Adrenal gland (tissue), 5 donors: Measurements from ENCODE around the gene RAD21L1.

ENCODE experiments used
- CTCF ChIP-seq, 6 experiments: fragments of 450-650 bp in 4 of 6; fragments of 200-600 bp in 2 of 6; sonication (generic) in 1 of 6; IDR thresholded peaks; 1 replicate in 5 of 6; 2 replicates in 1 of 6; pipeline versions ENCODE4 v1.5.1 to v1.8.0; 2016 to 2021; ENCODE audit warnings: antibody characterized with exemption in 6 of 6, mild to moderate bottlenecking in 2 of 6, moderate library complexity in 1 of 6
- POLR2A ChIP-seq, 2 donors: fragments of 450-650 bp; IDR thresholded peaks; one replicate each; pipeline ENCODE4 v1.6.1; 2017; ENCODE audit warnings: antibody characterized with exemption in 2 of 2, mild to moderate bottlenecking in 2 of 2, moderate library complexity in 1 of 2
- donor health status: DM: no; HTN: no; CAD: no.

GRCh38 chr20:1300083-1300840 lies 74.4 kb downstream of the RAD21L1 start:
- TF ChIP-seq POLR2A (IDR thresholded peaks at IDR 0.05) (no peak), CTCF (IDR thresholded peaks at IDR 0.05) (no peak)
